NCI-H146 treated with DMSO at 0.1 percent for 48 hours (cell line): ENCODE data around the gene CPN1.
"Not testable (repeated sequence)": the region's sequence is repeated elsewhere in the genome, so short reads cannot be mapped to it uniquely, and the experiment has no call there.

ENCODE experiments used
- DNase-seq: peaks from one replicate; lab custom pipeline; 2025; ENCODE audit not compliant: unreplicated experiment; lab: John Stamatoyannopoulos, UW

Gene CPN1

GRCh38 chr10:100025576-100025975, 56.1 kb downstream of the CPN1 start:
- DNase-seq: peak; percentile 68

DNA sequence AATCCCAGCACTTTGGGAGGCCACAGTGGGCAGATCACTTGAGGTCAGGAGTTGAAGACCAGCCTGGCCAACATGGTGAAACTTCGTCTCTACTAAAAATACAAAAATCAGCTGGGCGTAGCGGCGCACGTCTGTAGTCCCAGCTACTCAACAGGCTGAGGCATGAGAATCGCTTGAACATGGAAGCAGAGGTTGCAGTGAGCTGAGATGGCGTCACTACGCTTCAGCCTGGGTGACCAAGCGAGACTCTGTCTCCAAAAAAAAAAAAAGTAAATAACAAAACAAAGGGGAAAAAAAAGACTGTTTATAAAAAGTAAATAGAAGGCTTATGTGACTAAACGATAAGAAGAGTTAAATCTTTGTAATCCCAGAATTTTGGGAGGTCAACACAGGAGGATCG, 56.9 kb downstream of the CPN1 start:
- no peak for DNase-seq

DNA sequence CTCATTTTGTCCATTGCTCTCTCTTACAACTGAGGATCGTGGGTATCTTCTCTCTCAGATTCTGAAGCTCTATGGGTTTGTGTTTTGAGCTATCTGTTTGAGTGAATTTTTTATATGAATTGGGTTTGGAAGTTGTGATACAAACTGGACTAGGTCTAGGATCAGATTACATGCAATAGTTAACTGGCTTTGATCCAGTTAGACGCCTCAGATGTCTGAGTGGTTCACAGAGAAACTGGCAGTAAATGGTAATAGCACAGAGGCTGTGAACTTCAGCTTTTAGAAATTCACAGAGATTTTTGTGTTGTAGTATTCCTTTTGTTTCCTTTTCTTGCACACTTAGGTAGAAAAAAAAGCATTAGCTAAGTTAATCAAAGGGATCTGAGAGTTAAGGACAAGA, 59.3 kb downstream of the CPN1 start:
- DNase-seq: no peak

- DNase-seq: peak; percentile 50
Measured at GRCh38 chr10:100021322-100021721, 60.3 kb downstream of the CPN1 start.

- peak; percentile 80 for DNase-seq
Measured at GRCh38 chr10:100020886-100021253, 60.8 kb downstream of the CPN1 start.

DNA sequence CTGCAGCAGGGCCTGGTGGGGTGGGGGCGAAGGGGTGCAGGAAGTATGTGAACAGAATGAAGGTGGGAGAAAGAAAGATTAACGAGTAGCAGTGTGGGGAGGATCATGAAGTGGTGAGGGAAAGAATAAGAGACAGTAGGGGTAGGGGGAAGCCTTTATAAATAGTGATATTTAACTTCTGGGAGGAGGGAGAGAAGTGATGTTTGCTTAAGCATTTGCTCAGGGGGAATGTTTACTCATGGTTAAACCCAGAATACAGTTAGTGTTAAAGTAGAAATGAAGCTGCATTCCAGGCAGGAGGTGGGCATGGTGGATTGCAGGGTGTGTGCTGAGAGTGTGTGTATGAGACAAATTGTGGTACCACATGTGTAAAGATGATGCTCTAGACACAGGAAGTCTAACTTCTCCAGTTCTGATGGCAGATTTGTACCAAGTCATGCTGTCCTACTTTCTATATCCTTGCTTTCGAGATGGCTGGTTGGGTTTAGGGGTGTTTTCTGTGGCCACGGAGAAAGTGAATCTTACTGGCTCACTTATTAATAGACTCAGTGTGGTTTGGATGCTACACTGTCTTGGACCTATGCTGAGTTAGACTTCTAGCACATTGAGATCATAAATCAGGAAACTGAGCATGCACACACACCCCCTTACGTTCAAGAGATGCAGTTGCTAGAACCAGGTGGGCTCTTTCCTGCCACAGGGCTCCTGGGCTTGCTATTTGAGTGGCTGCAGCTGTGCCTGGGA, 61.4 kb downstream of the CPN1 start:
- DNase-seq: peak; percentile 89

GRCh38 chr10:100019787-100020141, 61.9 kb downstream of the CPN1 start:
- DNase-seq: no peak

DNA sequence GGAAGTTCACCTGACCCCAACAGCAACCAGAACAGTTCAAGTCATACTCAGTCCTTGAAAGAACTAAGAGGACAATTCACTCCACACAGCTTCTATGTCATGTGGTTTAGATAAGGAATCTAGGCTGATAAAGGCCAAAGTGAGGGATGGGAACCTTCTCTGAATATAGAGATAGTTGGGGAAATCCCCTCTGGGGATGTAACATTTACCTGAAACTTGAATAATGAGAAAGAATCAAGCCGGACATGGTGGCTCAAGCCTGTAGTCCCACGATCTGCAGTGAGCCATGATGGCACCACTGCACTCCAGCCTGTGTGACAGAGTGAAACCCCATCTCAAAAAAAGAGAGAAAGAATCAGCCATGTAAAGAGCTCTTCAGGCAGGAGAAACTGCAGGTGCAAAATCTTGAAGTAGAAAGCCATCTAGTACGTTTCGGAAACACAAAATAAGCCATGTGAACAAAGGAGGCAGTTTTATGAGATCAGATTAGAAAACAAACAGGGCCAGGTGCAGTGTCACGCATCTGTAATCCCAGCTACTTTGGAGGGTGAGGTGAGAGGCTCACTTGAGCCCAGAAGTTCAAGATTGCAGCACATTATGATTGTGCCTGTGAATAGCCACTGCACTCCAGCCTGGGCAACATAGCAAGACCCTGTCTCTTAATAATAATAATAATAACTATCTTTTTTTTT, 67.5 kb downstream of the CPN1 start:
- peak; percentile 76 for DNase-seq

DNA sequence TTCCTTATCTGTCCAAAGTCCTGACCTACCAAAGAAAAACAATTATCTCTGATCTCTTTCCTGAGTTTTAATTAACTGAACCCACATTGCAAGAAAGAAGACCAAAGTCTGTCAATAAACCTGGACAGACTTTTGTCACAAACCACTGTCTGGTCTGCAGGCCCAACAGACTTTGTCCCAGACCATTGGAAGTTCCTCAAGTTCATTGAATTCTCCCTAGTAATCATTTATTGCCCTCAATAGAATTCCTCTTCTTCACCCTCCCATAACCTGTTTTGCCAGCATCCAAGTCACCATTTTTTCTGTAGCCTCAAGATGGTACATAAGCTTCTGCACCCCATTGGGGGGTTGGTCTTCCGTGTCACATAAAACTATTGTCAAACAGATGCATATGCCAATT, 68.0 kb downstream of the CPN1 start:
- DNase-seq: no peak

GRCh38 chr10:100011906-100012305, 69.8 kb downstream of the CPN1 start:
- not testable (repeated sequence) for DNase-seq

DNA sequence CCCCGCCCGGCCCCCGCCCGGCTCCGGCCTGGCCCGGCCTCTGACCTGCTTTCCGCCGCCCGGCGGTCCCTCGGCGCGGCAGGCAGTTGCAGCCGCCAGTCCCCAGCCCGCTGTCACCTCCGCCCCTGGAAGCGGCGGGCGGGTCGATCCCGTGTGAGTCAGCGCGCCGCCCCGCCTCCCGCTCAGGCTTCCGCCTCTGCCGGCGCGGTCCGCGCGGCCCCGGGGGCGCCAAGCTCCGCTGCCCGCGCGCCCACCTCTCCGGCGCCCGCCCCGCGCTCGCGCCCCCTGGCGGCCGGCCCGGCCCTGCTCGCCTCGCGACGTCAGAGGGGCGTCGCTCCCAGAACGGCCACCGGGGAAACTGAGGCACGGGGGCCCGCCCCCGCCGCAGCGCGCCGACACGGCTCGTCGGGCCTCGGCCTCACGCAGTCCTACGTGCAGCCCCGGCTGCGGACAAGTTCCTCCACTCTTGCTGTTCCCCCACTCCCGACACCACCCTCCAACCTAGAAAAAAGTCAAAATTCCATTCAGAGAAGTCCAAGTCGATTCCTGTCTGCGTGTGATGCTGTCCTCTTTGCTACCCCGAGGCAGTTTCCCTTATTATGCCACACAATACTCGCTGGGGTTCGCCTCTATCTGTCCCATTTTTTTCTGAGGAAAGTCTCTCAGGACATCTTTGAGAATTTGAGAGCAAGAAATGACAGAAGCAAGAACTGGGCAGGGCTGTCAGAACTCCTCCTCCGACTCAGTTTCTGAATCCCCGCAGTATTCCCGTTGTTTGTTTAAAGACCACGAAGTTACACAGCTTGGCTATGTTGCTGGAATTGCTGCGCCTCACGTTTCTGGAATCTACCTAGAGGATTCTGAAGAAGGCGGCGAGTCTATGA, 71.6 kb downstream of the CPN1 start, which contains the start of gene DNMBP:
Gene DNMBP (minus strand): TSS at position 155 of the 884 bp plus-strand sequence. CDS start 37,823 bp downstream, outside the sequence.
- DNase-seq: peak; percentile 55

GRCh38 chr10:100009283-100009792, 72.3 kb downstream of the CPN1 start:
- DNase-seq: no peak

- DNase-seq: no peak
Measured at GRCh38 chr10:100008708-100009282, 72.9 kb downstream of the CPN1 start.

GRCh38 chr10:100008142-100008522, 73.5 kb downstream of the CPN1 start:
- DNase-seq: no peak

- no peak for DNase-seq
Measured at GRCh38 chr10:100007231-100008141, 74.2 kb downstream of the CPN1 start.

- DNase-seq: no peak
Measured at GRCh38 chr10:100006243-100006886, 75.3 kb downstream of the CPN1 start.

- no peak for DNase-seq
Measured at GRCh38 chr10:100004805-100005510, 76.7 kb downstream of the CPN1 start.

DNA sequence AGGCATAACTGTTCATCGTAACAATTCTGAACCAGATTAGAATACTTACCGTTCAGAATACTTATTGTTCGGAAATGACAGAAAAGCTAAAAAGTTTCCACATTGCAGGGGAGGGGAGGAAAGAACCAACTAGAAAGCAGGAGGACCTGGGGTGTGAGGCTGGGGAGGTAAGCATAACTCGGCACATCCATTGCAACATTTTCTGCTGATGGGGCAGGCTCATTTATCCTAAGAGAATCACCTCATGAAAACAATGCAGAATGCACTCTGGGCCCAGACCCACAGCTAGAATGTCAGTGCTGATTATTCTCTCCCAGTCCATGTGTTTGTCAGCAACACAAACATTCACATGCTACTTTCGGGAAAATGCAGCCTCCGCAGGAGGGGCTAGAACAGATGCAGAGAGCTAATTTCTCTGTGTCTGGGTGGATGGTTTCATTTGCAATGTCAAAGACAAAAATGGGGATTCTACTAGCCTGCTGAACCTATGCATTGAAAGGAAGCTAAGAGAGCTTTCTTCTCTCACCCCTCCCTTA, 81.5 kb downstream of the CPN1 start:
- DNase-seq: no peak
